GM19035 (cell line): ENCODE results near the gene OVOL3.
A peak's percentile ranks its signal among the peaks of the same experiment; 100 is the strongest.
"Not testable (repeated sequence)": the region's sequence is repeated elsewhere in the genome, so short reads cannot be mapped to it uniquely, and the experiment has no call there.

ENCODE experiments used
- ATAC-seq: cut with Tn5 transposase; IDR thresholded peaks from one replicate; pipeline ENCODE4 v1.9.1; 2021; ENCODE audit not compliant: unreplicated experiment

Gene OVOL3

DNA sequence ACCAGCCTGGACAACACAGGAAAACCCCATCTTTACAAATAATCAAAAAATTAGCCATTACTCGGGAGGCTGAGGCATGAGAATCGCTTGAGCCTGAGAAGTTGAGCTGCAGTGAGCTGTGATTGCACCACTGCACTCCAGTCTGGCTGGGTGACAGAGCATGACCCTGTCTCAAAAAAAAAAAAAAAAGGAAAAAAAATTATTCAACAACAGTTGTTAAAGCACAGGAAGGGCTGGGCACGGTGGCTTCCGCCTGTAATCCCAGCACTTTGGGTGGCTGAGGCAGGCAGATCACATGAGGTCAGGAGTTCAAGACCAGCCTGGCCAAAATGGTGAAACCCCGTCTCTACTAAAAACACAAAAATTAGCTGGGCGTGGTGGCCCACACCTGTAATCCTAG, 20.3 kb downstream of the OVOL3 start:
- not testable (repeated sequence) for ATAC-seq

DNA sequence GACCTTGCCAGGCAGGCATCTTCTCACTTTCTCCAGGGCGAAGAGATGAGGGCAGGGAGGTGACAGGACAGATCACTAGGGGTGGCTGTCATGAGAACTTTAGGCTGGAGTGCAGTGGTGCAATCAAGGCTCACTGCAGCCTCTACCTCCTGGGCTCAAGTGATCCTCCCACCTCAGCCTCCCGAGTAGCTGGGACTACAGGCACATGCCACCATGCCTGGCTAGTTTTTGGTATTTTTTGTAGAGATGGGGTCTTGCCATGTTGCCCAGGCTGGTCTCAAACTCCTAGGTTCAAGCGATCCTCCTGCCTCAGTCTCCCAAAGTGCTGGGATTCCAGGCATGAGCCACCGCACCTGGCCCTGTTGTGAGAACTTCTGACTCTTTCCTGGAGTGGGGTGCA, 23.9 kb downstream of the OVOL3 start:
- ATAC-seq = not testable (repeated sequence)

DNA sequence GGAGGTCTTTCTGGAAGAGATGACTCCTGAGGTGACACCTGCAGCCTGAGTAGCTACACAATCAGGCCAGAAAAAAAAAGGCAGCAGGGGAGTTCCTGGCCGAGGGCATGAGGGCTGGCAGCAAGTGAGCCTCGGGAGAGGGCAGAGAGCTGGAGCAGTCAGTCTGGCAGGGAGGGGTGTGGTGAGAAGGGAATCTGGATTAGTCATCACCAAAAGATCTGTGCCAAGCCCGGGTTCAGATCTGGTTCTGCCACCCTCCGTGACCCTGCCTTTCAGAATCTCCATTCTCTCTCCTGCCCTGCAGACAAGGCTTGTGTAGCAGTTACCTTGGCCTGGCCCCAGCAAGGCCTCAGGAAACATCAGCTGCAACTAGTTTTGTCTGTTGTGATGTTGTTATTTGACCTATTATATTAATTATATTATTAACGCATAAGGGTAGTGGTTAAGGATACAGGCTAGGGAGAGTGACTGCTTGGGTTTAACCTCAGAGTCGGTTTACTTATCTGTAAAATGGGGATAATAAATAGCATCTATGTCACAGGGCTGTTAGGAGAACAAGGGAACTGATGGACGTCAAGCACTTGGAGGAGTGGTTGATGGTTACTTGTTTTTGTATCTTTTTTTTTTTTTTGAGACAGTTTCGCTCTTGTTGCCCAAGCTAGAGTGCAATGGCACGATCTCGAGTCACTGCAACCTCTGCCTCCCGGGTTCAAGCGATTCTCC, 26.2 kb downstream of the OVOL3 start:
- no peak for ATAC-seq

- ATAC-seq = no peak
Observed at GRCh38 chr19:36139120-36139472, 28.2 kb downstream of the OVOL3 start.

DNA sequence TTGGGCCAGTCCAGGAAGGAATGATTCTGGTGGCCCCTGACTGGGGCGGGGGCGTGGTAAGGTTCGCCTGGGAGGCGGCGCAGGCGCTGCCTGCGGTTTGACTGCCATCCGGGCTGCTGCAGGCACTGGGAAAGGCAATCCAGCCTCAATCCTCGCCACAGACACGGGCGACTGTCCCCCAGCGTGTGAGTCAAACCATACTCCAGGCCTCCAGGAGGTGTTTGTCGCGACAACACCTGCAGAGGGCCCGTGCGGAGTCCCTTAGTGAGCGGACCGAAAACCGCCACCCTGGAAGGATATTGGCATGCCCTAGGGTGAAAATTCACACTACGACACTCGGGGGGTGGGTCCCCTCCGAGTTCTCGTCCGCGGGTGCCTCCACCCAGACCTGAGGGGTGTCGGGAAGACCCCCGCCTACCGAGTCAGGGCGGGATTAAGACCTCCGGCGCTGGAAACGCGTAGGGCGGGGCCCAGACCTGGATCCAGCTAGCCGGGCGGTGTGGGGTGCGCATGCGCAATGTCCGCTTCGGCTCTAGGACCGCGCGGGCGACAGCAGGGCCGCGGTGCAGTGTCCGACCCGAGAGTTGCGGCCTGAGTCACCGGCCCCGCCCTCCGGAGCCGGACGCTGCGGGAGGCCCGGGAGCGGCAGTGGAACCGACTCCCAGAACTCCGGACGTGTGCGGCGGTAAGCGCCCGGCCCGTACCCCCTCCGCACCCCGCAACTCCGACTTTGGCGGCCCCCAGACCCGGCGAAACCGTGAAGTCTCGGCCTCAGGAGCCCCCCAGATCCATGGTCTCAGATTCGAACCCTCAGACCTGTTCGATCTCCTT, 28.7 kb downstream of the OVOL3 start, which contains the start of gene CAPNS1:
Gene CAPNS1 (plus strand): TSS at position 594 of the 831 bp plus-strand sequence. CDS start 946 bp downstream, outside the sequence.
- ATAC-seq = peak; percentile 85

- peak; percentile 9 for ATAC-seq
Observed at GRCh38 chr19:36140304-36141038, 29.5 kb downstream of the OVOL3 start.

- peak; percentile 45 for ATAC-seq
Observed at GRCh38 chr19:36141039-36141927, 30.3 kb downstream of the OVOL3 start.

GRCh38 chr19:36142046-36142445, 31.1 kb downstream of the OVOL3 start:
- no peak for ATAC-seq

GRCh38 chr19:36142496-36142895, 31.6 kb downstream of the OVOL3 start:
- ATAC-seq = no peak

DNA sequence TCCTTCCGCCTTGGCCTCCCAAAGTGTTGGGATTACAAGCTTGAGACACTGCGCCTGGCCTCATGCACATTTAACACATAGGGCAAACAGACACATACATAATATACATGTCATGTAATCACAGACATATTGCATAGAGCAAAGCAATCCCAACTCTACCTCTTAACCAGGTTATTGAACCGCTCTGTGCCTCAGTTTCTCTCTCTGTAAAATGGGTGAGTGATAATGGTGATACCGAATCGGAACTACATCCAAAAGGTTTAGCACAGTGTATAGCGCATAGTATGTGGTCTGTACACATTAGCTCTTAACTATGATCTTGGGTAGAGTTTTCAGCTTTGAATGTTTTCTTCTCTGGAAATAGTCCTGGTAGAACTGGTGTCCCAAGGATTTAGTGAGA, 33.7 kb downstream of the OVOL3 start:
- no peak for ATAC-seq

DNA sequence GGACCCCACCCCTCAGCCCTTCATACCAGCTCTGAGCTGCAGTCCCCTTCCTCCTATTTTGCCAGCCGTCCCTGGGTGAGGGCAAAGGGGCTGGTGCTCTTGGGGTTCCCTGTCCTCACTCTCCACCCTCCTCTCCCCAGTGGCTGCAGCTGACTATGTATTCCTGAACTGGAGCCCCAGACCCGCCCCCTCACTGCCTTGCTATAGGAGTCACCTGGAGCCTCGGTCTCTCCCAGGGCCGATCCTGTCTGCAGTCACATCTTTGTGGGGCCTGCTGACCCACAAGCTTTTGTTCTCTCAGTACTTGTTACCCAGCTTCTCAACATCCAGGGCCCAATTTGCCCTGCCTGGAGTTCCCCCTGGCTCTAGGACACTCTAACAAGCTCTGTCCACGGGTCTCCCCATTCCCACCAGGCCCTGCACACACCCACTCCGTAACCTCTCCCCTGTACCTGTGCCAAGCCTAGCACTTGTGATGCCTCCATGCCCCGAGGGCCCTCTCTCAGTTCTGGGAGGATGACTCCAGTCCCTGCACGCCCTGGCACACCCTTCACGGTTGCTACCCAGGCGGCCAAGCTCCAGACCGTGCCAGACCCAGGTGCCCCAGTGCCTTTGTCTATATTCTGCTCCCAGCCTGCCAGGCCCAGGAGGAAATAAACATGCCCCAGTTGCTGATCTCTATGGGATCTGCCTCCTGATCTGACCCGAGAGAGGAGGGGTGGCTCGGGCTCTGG, 38.9 kb downstream of the OVOL3 start:
- no peak for ATAC-seq

DNA sequence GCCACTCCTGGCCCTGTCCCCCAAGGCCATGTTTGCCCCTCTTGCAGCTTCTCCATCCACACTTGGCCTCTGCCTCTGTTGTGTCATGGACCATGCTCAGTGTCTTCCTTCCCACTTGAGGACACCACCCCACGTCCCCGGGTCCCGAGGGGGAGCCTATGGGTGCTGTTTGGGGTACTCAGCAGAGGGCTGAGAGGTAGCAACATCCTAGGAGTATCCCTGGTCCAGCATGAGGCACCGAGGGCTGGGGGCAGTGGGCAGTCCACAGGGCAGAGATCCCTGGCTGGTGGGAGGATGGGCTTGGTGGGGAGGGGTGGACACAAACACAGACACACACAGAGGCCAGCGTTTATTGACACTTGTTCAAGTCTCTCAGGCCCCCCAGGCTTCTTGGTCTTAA, 39.6 kb downstream of the OVOL3 start:
- no peak for ATAC-seq

- ATAC-seq = no peak
Observed at GRCh38 chr19:36151144-36152018, 40.4 kb downstream of the OVOL3 start.

DNA sequence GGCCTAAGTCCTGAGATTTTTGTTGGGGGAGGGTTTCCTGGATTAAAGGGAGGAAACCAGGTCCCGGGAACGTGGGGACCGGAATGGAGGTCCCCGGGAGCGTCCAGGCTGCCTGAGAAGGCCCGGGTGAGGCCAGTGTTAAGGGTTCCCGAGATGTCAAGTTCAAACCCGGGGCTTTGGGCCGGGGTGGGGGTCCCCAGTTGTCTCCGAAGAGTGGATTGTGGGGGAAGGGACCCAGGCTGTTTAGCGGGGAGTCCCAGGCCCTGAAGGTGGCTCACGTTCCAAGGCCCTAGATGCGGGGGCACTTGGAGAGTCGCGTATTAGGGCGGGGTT, 41.0 kb downstream of the OVOL3 start:
- no peak for ATAC-seq

DNA sequence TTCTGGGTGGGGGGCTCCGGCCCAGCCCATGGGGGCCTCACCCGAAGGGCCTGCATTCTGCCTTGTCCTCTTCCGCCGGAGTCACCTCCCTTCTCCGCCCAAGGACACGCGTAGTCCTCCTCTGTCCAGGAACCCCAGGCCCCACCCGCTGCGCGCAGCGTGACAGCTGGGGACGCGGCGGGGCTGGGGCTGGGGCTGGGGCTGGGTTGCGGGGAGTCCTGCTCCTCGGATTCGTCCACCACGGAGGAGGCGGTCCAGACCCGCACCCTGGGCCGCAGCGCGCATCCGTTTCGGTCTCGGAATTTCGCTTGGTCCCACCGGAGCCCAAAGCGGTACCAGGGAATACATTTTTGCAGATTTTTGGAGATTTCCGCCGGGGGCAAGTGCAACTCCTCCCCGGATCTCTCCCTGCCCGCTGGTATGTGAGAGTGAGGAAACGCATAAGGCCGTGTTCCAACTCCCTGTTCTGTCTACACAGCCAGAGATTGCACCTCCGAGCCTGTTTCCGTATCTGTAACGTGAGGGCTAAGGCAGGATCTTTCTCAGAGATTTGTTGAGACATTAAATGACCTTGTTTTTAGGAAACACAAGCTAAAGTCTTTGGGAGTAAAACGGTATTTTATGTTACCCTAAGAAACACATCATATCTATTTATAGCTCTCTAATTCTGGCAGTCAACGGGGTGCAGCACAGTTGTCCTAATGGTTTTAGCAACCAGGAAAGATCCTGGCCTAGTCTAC, 41.6 kb downstream of the OVOL3 start, which contains the start of gene COX7A1:
Gene COX7A1 (minus strand): TSS at position 96 of the 740 bp plus-strand sequence. CDS start 40 bp downstream, at position 56.
- no peak for ATAC-seq

GRCh38 chr19:36153126-36153525, 42.2 kb downstream of the OVOL3 start:
- no peak for ATAC-seq

DNA sequence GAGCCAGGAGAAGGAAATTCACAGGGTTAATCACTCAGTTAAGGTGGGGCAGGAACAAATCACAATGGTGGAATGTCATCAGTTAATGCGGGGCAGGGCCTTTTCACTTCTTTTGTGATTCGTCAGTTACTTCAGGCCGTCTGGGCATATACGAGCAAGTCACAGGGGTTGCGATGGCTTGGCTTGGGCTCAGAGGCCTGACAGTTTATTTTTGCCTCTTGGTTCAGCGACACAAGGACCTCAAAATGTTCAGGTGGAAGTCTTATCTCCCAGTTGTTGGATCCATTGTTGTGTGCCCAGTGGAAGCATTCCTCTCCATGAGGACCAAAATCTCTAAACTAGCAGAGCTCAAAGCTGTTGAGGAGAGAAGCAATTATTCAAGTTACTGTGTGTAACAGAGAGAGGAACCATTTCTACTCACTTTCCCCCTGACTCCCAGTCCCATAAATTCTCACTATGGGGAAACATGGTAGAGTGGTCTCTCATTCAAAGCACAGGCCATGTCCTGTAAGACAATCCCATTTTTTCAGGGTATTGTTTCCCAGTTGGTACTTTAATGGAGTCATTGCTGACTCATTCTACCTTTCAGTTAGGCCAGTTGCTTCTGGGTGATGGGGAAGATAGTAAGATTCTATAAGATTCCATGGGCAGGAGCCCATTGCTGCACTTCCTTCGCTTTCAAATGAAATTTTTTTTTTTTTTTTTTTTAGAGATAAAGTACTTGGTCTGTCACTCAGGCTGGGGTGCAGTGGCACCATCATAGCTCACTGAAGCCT, 50.1 kb downstream of the OVOL3 start:
- ATAC-seq = no peak
